Activated CD4-positive, alpha-beta T cell treated with anti-CD3 and anti-CD28 coated beads, Interleukin-2, amount 10 ng/mL, durations not matched to agents 7 days and 5 days (primary cell): ENCODE results near the gene C6orf15. TPM values are rescaled to one million over a fixed set of nuclear protein-coding genes. Genes with fewer than 3 reads are reported as not detected.

Experiments used
- CTCF ChIA-PET: fragments of 350-600 bp; sonication (Branson Sonifier 250); formaldehyde crosslinking; loops from one replicate; lab custom pipeline; 2021; ENCODE audit warnings: antibody characterized with exemption; lab: Charles Lee
- POLR2A ChIA-PET: fragments of 350-600 bp; sonication (Branson Sonifier 250); formaldehyde crosslinking; loops from one replicate; lab custom pipeline; 2021; ENCODE audit warnings: antibody characterized with exemption; lab: Charles Lee
- DNase-seq: peaks from one replicate; pipeline ENCODE4 v3.0.0-alpha.2; 2020
- H3K27ac Mint-ChIP-seq: one replicate; pipeline ENCODE4 v1.8.0; 2021; ENCODE audit warnings: mild to moderate bottlenecking, moderate library complexity, mixed read lengths
- H3K27me3 Mint-ChIP-seq: one replicate; pipeline ENCODE4 v1.8.0; 2021; ENCODE audit warnings: mixed read lengths
- H3K36me3 Mint-ChIP-seq: one replicate; pipeline ENCODE4 v1.8.0; 2021; ENCODE audit warnings: low read depth, mixed read lengths
- H3K4me1 Mint-ChIP-seq: one replicate; pipeline ENCODE4 v1.8.0; 2021; ENCODE audit warnings: mixed read lengths
- H3K4me3 Mint-ChIP-seq: one replicate; pipeline ENCODE4 v1.8.0; 2021; ENCODE audit warnings: mild to moderate bottlenecking, moderate library complexity, mixed read lengths
- H3K9me3 Mint-ChIP-seq: one replicate; pipeline ENCODE4 v1.8.0; 2021; ENCODE audit warnings: mixed read lengths
- total RNA-seq, 2 experiments: library from RNA; stranded (reverse); gene quantifications; one replicate each; pipeline ENCODE4 v1.2.3, GENCODE V29; 2021

C6orf15 gene
- total RNA-seq = not detected

DNA sequence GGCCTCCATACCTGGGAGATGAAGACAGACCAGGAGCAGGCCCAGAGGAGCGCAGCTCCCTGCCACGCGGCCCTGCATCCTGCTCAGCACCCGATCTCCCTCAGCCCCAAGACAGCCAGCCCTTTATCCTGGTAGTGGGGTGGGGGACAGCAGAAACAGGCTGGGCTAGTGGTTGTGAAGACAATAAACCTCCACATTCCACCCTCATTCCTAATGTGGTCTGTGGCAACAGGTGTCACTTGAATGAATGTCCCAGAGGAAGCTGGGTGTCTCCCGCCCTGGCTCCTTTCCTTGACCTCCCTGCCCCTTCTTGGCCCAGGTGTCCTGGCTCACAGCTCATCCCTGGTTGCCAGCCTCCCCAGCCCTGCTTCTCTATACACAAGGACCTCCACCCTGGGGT lies at the start of gene C6orf15:
Gene C6orf15, minus strand, starts transcription at position 98 of the 400 bp plus-strand sequence. Its CDS starts 20 bp downstream, at position 78.
- Mint-ChIP-seq H3K36me3 (no peaks in the 10 kb centered on the region), H3K4me1 (no peaks in the 10 kb centered on the region), H3K27ac (no peak within 1 kb of the TSS), H3K27me3 (peaks cover 15% of the 10 kb centered on the region), H3K4me3 (no peak within 1 kb of the TSS), H3K9me3 (no peaks in the 10 kb centered on the region)
- CTCF ChIA-PET = interaction anchor here (0.7 to 1.9 kb wide), 3 partner anchors 10 to 198 kb away, joined by 3 to 4 read pairs (median 4); no protein-coding TSS in a partner anchor
- no peak for DNase-seq
- POLR2A ChIA-PET = no interaction called here

DNA sequence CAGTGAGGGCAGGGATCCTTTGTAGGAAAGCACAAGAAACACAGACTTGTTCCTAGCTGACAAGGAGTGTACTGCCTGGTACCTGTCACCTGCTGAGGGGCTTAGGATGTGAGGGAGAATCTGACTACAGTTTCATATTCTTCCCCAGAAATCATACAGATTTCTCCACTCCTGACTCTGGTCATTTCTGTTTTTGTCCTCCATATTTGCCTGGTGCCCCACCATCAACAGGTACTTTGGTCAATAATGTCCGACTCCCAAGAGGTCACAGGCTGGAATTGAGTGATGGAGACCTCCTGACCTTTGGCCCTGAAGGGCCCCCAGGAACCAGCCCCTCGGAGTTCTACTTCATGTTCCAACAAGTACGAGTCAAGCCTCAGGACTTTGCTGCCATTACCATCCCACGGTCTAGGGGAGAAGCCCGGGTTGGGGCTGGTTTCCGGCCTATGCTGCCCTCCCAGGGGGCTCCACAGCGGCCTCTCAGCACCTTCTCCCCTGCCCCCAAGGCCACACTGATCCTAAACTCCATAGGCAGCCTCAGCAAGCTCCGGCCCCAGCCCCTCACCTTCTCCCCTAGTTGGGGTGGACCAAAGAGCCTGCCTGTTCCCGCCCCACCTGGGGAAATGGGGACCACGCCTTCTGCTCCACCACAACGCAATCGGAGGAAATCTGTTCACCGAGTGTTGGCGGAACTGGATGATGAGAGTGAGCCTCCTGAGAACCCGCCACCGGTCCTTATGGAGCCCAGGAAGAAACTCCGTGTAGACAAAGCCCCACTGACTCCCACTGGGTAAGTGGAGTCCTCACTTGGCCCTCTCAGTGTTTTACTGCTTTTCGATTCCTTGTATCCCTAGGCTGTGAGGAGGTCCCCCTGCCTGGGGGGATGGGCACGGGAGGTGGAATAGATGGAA lies 49.1 kb upstream of the C6orf15 start:
- Mint-ChIP-seq H3K4me3 (no peak overlapping the region), H3K9me3 (no peaks in the 10 kb centered on the region), H3K4me1 (peaks cover 47% of the 10 kb centered on the region), H3K27ac (peak overlapping the region; percentile 33), H3K36me3 (peaks cover 35% of the 10 kb centered on the region), H3K27me3 (no peaks in the 10 kb centered on the region)
- DNase-seq = no peak
- ChIA-PET CTCF (interaction anchor here (1.0 kb wide), 1 partner anchor 205 kb away, joined by 3 read pairs; no protein-coding TSS in a partner anchor), POLR2A (no interaction called here)

DNA sequence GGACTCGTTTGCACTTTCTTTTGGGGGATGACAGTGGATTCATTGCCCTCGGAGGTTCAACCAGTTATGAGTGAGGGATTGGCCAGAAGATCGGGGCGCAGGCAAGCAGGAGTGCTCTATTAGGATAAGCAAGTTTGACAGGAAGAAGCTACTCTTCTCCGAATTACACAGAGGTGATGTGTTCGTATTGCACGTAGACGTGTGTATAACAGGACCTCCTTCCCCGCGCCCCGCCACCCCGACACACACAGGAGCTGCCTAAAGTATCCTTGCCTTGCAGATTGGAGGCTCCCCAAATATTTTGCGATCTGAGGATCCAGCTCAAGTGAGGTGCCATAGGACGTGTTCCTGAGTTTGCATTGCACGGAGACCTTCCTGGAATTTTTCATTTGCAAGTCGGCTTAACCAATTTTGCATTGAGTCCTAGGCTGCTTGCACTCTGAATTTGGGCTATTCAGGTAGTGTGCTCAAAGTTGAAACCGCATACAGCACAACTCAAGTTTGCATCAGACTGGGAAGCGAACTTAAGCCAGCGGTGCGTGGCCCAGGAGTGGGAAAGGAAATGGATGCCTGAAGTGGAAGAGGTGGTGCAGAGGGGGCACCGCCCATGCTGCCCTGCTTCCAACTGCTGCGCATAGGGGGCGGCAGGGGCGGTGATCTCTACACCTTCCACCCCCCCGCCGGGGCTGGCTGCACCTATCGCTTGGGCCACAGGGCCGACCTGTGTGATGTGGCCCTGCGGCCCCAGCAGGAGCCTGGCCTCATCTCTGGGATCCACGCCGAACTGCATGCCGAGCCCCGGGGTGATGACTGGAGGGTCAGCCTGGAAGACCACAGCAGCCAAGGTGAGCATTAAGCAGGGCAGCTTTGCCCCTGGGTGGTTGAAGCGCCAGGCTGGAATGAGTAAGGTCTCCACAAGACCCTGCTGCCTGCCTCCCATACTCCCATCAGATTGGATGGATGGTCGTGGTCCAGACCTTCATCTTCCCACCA lies 46.8 kb upstream of the C6orf15 start:
- peak; percentile 32 for DNase-seq
- Mint-ChIP-seq H3K9me3 (no peaks in the 10 kb centered on the region), H3K27ac (peak overlapping the region; percentile 84), H3K4me3 (peak overlapping the region; percentile 87), H3K27me3 (no peaks in the 10 kb centered on the region), H3K4me1 (peaks cover 49% of the 10 kb centered on the region), H3K36me3 (peaks cover 45% of the 10 kb centered on the region)
- CTCF ChIA-PET = interaction anchor here (0.9 to 3.3 kb wide), 6 partner anchors 12 to 241 kb away, joined by 3 to 20 read pairs (median 7); no protein-coding TSS in a partner anchor
- POLR2A ChIA-PET = interaction anchor here (0.9 kb wide), 1 partner anchor 542 kb away, joined by 10 read pairs; the partner anchor contains the start of genes MRPS18B and PPP1R10

DNA sequence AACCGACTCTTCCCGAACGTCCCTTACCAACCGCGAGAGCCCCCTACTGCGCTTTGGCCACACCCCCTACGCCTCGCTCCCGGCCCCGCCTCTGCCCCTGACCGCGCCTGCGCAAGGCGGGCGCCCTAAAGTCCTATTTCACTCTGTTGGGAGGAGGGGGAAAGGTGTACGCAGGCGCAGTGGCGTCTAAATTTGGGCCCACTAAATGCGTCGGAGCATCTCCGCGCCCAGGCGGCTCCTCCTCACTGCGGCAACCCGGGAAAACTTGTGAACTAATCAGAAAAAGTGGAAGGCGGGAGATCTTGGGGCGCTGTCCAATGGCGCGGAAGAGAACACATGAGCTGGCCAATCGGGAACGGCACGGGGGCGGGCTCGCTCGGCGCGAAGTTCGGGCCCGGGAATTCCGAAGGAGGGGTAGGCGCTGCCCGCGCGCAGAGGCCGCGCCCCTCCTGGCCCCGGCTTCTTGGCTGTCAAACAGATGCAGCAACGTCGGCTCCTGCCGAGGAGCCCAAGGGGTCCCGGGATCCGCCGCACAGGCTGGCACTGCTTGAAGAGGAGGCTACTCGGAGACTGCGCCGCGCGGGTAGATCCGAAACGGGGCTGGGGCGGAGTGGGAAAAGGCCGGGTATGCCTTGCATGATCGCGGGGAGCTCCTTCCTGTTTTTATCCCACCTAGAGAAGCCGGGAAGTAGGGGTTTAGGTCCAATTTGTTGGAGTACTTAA lies 45.9 kb upstream of the C6orf15 start, which contains the start of gene TCF19:
Gene TCF19, plus strand, starts transcription at position 450 of the 723 bp plus-strand sequence. CDS start 881 bp downstream, outside the sequence.
- Mint-ChIP-seq H3K9me3 (no peaks in the 10 kb centered on the region), H3K4me3 (peak within 1 kb of the TSS; percentile 87), H3K27me3 (no peaks in the 10 kb centered on the region), H3K36me3 (peaks cover 44% of the 10 kb centered on the region), H3K27ac (peak within 1 kb of the TSS; percentile 84), H3K4me1 (peaks cover 46% of the 10 kb centered on the region)
- DNase-seq = peak; percentile 99
- ChIA-PET POLR2A (interaction anchor here (0.9 kb wide), 1 partner anchor 541 kb away, joined by 10 read pairs; the partner anchor contains the start of genes MRPS18B and PPP1R10), CTCF (interaction anchor here (0.7 to 3.3 kb wide), 11 partner anchors 11 to 1228 kb away, joined by 3 to 20 read pairs (median 3); no protein-coding TSS in a partner anchor)

DNA sequence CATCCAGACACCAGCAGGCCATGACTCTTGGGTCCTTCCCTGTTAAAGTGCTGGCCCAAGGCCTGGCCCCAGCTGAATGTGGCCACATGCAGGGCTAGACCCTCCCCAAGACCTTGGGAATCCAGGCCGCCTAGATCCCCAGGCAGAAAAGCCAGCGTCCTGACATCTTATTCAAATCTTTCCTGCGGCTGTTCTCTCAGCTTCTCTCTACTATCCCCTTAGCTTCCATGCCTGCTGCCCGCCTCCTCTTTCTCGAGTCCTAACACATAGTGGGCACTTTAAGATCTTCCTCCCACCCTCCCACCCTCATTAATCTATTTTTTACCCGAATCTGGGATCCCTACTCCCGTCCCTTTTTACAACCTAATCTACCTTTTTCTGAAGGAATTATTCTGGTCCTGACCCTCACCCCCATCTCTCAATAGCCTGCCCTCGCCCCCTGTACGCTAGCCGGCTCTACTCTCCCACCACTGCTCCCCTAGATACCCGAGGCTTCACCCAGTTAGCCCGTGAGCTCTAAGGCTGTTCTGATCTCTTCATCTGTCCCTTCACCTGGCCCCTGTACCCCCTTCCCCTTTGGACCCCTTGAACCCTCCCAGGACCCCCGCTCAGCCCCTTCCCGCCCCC lies 45.3 kb upstream of the C6orf15 start, which contains the start of gene CCHCR1:
Gene CCHCR1, minus strand, starts transcription at position 290 of the 627 bp plus-strand sequence. Its CDS starts 202 bp downstream, at position 88.
- Mint-ChIP-seq H3K4me1 (peaks cover 43% of the 10 kb centered on the region), H3K36me3 (peaks cover 40% of the 10 kb centered on the region), H3K9me3 (no peaks in the 10 kb centered on the region), H3K27me3 (no peaks in the 10 kb centered on the region), H3K4me3 (peak within 1 kb of the TSS; percentile 87), H3K27ac (peak within 1 kb of the TSS; percentile 84)
- no peak for DNase-seq
- ChIA-PET CTCF (interaction anchor here (0.7 to 3.3 kb wide), 12 partner anchors 10 to 1227 kb away, joined by 3 to 20 read pairs (median 4); no protein-coding TSS in a partner anchor), POLR2A (interaction anchor here (0.9 kb wide), 1 partner anchor 540 kb away, joined by 10 read pairs; the partner anchor contains the start of genes MRPS18B and PPP1R10)

DNA sequence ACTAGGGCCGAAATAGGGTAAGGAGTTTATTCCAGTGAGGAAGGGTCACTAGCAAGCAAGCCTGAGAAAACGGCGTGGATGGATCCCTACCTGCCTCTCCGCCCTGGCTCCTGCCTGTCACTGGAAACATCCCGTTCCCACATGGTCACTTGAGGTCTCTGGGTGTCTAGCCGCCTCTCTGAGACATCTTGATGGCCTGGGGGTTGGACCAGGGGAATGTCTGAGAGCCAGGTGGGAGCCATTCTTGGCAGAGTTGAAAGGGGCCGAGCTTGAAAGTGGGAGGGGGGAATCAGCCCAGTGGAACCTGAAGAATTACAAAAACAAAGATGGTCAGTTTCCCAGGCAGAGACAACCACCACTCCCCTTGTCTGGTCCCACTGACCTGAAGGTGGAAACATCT lies 44.3 kb upstream of the C6orf15 start:
- peak overlapping the region; percentile 87 for H3K4me3 Mint-ChIP-seq
- peaks cover 36% of the 10 kb centered on the region for H3K4me1 Mint-ChIP-seq
- ChIA-PET CTCF (interaction anchor here (1.1 to 3.3 kb wide), 5 partner anchors 9 to 210 kb away, joined by 3 to 20 read pairs (median 4); no protein-coding TSS in a partner anchor), POLR2A (no interaction called here)
- H3K36me3 Mint-ChIP-seq = peaks cover 31% of the 10 kb centered on the region
- no peaks in the 10 kb centered on the region for H3K9me3 Mint-ChIP-seq
- H3K27ac Mint-ChIP-seq = no peak overlapping the region
- DNase-seq = no peak
- H3K27me3 Mint-ChIP-seq = no peaks in the 10 kb centered on the region

DNA sequence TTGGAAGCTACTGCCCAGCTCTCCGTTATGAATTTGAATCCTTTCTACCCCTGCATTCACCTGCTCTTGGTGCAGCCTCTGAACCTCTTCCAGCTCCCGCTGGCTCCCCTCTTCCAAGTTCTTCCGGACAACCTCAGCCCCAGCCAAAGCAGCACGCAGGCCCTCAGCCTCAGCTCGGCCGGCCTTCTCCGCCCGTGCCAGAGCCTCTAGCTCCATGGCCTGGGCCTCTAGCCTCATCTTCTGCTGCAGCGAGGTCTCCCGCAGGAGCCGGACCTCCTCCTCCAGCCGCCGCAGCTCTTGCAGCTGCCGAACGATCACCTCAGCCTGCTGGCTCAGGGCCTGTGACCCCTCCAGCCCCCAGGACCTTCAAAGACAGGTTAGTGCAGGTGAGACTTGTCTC lies 42.1 kb upstream of the C6orf15 start:
- H3K36me3 Mint-ChIP-seq = peaks cover 20% of the 10 kb centered on the region
- no peaks in the 10 kb centered on the region for H3K9me3 Mint-ChIP-seq
- no peak overlapping the region for H3K4me3 Mint-ChIP-seq
- H3K4me1 Mint-ChIP-seq = peaks cover 21% of the 10 kb centered on the region
- ChIA-PET CTCF (interaction anchor here (1.4 kb wide), 1 partner anchor 9 kb away, joined by 3 read pairs; no protein-coding TSS in a partner anchor), POLR2A (no interaction called here)
- H3K27ac Mint-ChIP-seq = no peak overlapping the region
- no peaks in the 10 kb centered on the region for H3K27me3 Mint-ChIP-seq
- DNase-seq = no peak

DNA sequence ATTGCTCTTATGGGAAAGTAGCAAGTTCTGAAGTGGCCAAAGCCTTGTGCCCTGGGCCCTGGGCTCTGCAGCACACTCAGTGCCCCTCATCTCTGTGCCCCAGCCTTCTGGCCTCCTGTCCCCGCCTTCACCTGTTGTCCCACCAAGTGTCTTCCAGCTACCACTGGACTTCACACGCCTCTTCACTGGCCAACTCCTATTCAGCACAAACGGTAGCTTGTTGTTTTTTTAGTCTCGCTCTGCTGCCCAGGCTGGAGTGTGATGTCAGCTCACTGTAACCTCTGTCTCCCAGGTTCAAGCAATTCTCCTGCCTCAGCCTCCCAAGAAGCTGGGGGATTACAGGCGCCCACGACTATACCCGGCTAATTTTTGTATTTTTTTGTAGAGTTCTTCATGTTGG lies 40.4 kb upstream of the C6orf15 start:
- H3K36me3 Mint-ChIP-seq = peaks cover 13% of the 10 kb centered on the region
- CTCF ChIA-PET = interaction anchor here (1.5 kb wide), 1 partner anchor 14 kb away, joined by 4 read pairs; the partner anchor contains the start of gene PSORS1C2
- H3K27ac Mint-ChIP-seq = no peak overlapping the region
- no peaks in the 10 kb centered on the region for H3K9me3 Mint-ChIP-seq
- no peaks in the 10 kb centered on the region for H3K27me3 Mint-ChIP-seq
- POLR2A ChIA-PET = interaction anchor here (0.6 kb wide), 1 partner anchor 14 kb away, joined by 8 read pairs; no protein-coding TSS in a partner anchor
- peaks cover 15% of the 10 kb centered on the region for H3K4me1 Mint-ChIP-seq
- no peak for DNase-seq
- H3K4me3 Mint-ChIP-seq = no peak overlapping the region

DNA sequence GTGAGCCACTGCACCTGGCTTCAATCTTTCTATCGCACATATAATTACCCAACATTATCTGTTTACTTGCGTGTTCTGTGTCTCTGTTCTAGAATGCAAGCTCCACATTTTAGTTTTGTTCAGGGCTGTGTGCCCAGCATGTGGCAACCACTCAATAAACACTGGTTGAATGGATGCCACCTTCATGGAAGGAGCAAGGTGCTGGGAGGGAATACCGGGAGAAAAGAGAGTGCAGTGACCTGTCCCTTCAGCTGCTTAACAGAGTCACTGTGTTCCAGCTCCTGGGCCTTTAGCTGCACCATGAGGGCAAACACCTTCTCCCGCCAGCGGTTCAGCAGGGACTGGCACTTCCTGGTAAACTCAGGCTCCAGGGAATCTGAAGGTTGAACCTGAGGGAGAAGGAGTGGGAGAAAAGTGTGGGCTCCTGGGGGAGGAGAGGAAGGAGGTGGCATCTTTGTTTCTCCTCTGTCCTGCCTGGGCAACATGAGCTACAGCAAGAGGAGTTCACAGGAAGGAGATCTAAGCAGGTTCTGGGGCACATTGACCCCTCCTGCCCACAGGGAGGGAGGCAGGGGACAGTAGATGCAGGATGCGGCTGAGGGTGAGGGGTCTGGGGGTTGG lies 37.6 kb upstream of the C6orf15 start:
- ChIA-PET POLR2A (no interaction called here), CTCF (interaction anchor here (0.6 to 0.8 kb wide), 2 partner anchors 13 to 20 kb away, joined by 3 read pairs; no protein-coding TSS in a partner anchor)
- H3K36me3 Mint-ChIP-seq = peaks cover 11% of the 10 kb centered on the region
- DNase-seq = no peak
- no peak overlapping the region for H3K4me3 Mint-ChIP-seq
- H3K9me3 Mint-ChIP-seq = no peaks in the 10 kb centered on the region
- H3K4me1 Mint-ChIP-seq = no peaks in the 10 kb centered on the region
- no peaks in the 10 kb centered on the region for H3K27me3 Mint-ChIP-seq
- no peak overlapping the region for H3K27ac Mint-ChIP-seq

DNA sequence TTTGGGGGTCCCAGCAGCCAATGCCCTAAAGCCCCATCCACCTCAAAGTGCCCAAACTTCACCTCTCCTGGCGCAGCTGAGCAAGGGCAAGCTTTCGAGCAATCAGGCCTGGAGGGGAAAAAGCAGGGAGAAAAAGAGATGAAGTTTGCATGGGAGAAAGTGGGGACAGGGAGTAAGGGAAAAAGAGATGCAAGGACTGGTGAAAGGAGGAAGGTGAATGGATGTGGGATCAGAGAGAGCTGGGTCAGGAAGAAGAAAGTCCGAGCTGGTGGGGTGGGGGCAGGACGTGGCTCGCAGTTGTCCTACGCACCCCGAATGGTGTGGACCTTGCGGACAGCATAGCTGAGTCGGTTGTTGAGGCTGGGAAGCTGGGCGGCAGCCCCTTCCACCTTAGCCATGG lies 33.0 kb upstream of the C6orf15 start:
- no peaks in the 10 kb centered on the region for H3K4me1 Mint-ChIP-seq
- H3K9me3 Mint-ChIP-seq = no peaks in the 10 kb centered on the region
- H3K27me3 Mint-ChIP-seq = no peaks in the 10 kb centered on the region
- H3K36me3 Mint-ChIP-seq = no peaks in the 10 kb centered on the region
- no peak overlapping the region for H3K4me3 Mint-ChIP-seq
- CTCF ChIA-PET = interaction anchor here (1.0 to 3.5 kb wide), 5 partner anchors 14 to 47 kb away, joined by 3 to 16 read pairs (median 5); partner anchors contain the start of gene TCF19
- POLR2A ChIA-PET = no interaction called here
- DNase-seq = no peak
- H3K27ac Mint-ChIP-seq = no peak overlapping the region
